GM21737 (cell line): ENCODE data around the gene RNASE11.

Experiments used
- ATAC-seq: cut with Tn5 transposase; IDR thresholded peaks from one replicate; pipeline ENCODE4 v1.9.1; 2021; ENCODE audit warnings: mild to moderate bottlenecking, moderate library complexity; ENCODE audit not compliant: unreplicated experiment

The RNASE11 gene

GRCh38 chr14:20546877-20547276 is 40.9 kb downstream of the RNASE11 start:
- no peak for ATAC-seq

- ATAC-seq: no peak
These were observed 47.9 kb downstream of the RNASE11 start for GRCh38 chr14:20539906-20540305.
